Right cardiac atrium (tissue), 5 donors: ENCODE results near the gene CDK5RAP2. TPM values are rescaled to one million over a fixed set of nuclear protein-coding genes. Genes with fewer than 3 reads are reported as not detected.

ENCODE experiments used
- ATAC-seq, 2 donors: fragments of 200-7000 bp; cut with Tn5 transposase; one replicate each; pipeline versions ENCODE4 v1.8.0 to v1.9.1; 2020; ENCODE audit warnings: moderate library complexity in 2 of 2, mild to moderate bottlenecking in 1 of 2
- DNase-seq, 3 donors: peaks; one replicate each; pipeline ENCODE4 v3.0.0-alpha.2; 2020
- H3K27ac ChIP-seq: one replicate; pipeline ENCODE4 v1.5.1; 2013; ENCODE audit warnings: mild to moderate bottlenecking, low read length, control low read depth, moderate library complexity
- H3K27me3 ChIP-seq: one replicate; pipeline ENCODE4 v1.6.1; 2013; ENCODE audit not compliant: control insufficient read depth, insufficient read depth
- H3K4me1 ChIP-seq: one replicate; pipeline ENCODE4 v1.6.1; 2013; ENCODE audit warnings: low read length; ENCODE audit not compliant: control insufficient read depth, insufficient read depth
- H3K4me3 ChIP-seq: one replicate; pipeline ENCODE4 v1.5.1; 2013; ENCODE audit warnings: low read length, control low read depth
- H3K9me3 ChIP-seq: one replicate; pipeline ENCODE4 v1.6.1; 2013; ENCODE audit warnings: low read length; ENCODE audit not compliant: control insufficient read depth
- WGBS: extraction: QIAGEN DNeasy Blood & Tissue Kit; methylation state at CpG from one replicate; pipeline ENCODE4 v1.1.7; 2013; 5-methylcytosine and 5-hydroxymethylcytosine counted together
- intact Hi-C, 4 donors: fragments of 100-400 bp; cut with DNase I; formaldehyde crosslinking; loops; one replicate each; pipeline versions ENCODE4 v1.11.0 to v1.14.0; 2022 to 2023
- polyA plus RNA-seq: library from polyadenylated mRNA; stranded (reverse); fragments of 200-250 nt; gene quantifications from one replicate; pipeline ENCODE4 v1.2.3, GENCODE V29; 2013
- total RNA-seq, 4 donors: library from RNA; stranded (reverse); fragmentation: NEBNext Ultra II Directional; extraction: Animal tissue kit (Norgen Biotek cat#: 25700); gene quantifications; one replicate each; pipeline ENCODE4 v1.2.1, GENCODE V29; 2021
- donor health status: healthy with polysubstance abuse.
- donor health status: DM: no; HTN: yes; CAD: no.
- donor health status: DM: no; HTN: no; CAD: no.
- donor health status: DM: no; HTN: yes; CAD: no; lungs with severe emphysema.
- donor health status: DM: yes; HTN: yes; CAD: no.

CDK5RAP2 gene
- total and polyA plus RNA-seq, 5 donors: 28.0 to 63.6 (median 46.3) TPM

DNA sequence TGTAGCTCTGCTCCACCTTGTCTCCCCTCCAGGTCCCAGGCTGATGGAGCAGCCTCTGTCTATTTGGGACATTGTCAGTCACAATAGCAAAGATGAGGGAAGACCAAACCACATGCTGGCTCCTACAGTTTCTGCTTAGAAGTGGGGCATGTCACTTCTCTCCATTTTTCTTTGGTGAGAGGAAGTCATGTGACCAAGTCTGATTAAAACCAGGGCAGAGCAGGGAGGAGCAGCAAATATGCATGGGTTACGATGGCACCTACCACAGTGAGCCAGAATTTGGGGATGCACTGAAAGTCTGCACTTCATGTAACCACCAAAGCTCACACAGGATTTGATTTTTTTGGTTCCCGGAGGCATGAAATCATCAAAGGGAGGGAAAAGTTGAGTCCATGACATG lies 234.6 kb downstream of the CDK5RAP2 start:
- DNase-seq (no peak), ATAC-seq (no peak)
- Histone ChIP-seq H3K9me3 (no peaks in the 10 kb centered on the region), H3K27ac (no peak overlapping the region), H3K27me3 (no peaks in the 10 kb centered on the region), H3K4me3 (no peak overlapping the region), H3K4me1 (no peaks in the 10 kb centered on the region)
- intact Hi-C loops: loop anchor here in 3 of 4 donors (5.0 to 10.0 kb wide), 2 partner anchors 788 to 791 kb away; no protein-coding TSS in a partner anchor
- 73% methylated on average over 2 of the region's 2 CpGs for WGBS

DNA sequence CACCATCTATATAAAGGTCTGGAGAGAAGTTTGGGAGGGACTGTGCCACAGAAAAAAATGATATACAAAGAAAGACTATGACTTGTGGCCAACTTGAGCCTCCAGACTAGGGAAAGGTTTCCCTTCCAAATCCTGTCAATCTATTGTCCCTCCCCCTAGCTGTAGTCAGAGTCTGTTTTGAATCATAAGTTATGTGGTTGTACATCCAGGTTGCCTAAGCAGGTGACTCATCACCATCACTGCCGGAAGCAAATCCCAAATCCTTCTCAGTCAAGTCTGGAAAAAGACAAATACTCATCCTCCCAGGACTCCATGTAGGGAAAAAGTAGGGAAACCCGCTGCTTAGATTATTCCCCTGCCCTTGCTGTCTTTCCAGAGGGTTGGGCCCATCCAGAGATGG lies 235.7 kb downstream of the CDK5RAP2 start:
- ATAC-seq (no peak), DNase-seq (no peak)
- intact Hi-C loops: loop anchor here in 1 of 4 donors (10.0 kb wide), 1 partner anchor 789 kb away; no protein-coding TSS in a partner anchor
- Histone ChIP-seq H3K4me3 (no peak overlapping the region), H3K27ac (no peak overlapping the region), H3K27me3 (no peaks in the 10 kb centered on the region), H3K9me3 (no peaks in the 10 kb centered on the region), H3K4me1 (no peaks in the 10 kb centered on the region)
- 88% methylated on average over 2 of the region's 2 CpGs for WGBS

DNA sequence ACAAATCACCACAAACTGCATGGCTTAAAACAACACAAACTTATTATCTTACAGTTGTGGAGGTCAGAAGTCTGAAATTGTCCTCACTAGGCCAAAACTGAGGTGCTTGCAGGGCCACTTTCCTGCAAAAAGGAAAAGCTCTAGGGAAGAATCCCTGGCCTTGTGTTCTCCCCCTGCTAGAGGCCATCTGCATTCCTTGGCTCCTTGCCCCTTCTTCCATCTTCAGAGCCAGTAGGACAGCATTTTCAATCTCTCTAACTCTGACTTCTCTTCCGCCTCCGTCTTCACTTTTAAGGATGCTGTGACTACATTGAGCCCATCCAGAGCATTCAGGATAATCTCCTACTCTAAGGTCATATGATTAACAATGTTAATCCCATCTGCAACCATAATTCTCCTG lies 236.6 kb downstream of the CDK5RAP2 start:
- DNase-seq (no peak), ATAC-seq (no peak)
- Histone ChIP-seq H3K27me3 (no peaks in the 10 kb centered on the region), H3K4me3 (no peak overlapping the region), H3K27ac (no peak overlapping the region), H3K9me3 (no peaks in the 10 kb centered on the region), H3K4me1 (no peaks in the 10 kb centered on the region)
- WGBS: 85% methylated on average over 2 of the region's 2 CpGs
- intact Hi-C loops: loop anchor here in 1 of 4 donors (10.0 kb wide), 1 partner anchor 789 kb away; no protein-coding TSS in a partner anchor

Other genes starting within 250 kb of the CDK5RAP2 start
- 10 to 100 TPM; 11.5 to 15.1 (median 13.7) TPM for gene MEGF9, start 134.3 kb upstream of the CDK5RAP2 start, total RNA-seq
- gene MEGF9, start 134.3 kb upstream of the CDK5RAP2 start, polyA plus RNA-seq: 6.2 TPM
- gene FBXW2, start 213.2 kb upstream of the CDK5RAP2 start, total RNA-seq: 10 to 100 TPM; 44.5 to 52.5 (median 47.3) TPM
- 13.9 TPM for gene FBXW2, start 213.2 kb upstream of the CDK5RAP2 start, polyA plus RNA-seq